ENCODE results near the gene SFXN3. TPM values are rescaled to one million over a fixed set of nuclear protein-coding genes. Genes with fewer than 3 reads are reported as not detected.

SFXN3 gene
- total and polyA plus RNA-seq, 2 of the 13 experiments (the other 11 are each of a cell fraction or from before 2014, with no cell fraction given): 16.8 to 71.5 TPM

DNA sequence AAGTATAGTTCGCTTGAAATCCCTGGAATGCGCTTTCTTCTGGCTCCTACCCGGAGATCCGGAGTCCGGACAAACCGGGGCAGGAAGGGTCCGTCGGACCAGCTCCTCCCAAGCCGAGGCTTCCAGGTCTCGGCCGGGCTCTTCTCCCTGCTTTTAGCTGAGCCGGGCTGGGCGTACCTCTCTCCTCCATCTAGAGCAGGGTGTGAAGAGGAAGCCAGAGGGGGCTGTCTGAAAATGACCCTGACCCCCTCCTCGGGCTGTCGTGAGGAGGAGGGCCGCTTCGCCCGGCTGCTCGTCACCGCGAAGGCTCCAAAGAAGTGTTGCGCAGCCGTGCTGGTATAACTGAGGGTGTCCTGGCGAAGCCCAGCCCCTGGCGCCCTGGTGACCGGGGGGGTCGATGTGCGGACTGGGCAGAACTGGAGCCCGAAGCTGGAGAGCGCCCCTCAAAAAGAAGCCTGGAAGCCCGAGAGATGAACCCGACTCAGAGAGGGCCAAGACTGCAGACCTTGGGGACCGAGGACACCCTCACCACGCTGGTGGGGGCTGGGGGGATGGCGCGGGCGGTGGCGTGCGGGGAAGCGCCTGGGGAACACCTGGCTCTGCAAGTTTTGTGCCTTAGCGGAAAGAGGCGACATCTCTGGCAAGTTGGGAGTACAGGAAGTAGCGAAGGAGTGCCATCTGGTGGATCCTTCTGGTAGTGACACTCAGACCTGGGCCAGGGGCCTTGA is 36.5 kb downstream of the SFXN3 start (continued):
- TF ChIP-seq ZNF766 (CRISPR knock-in tag; IDR thresholded peaks at IDR 0.05; ENCODE audit: borderline replicate concordance) (no peak), CBX5 (CRISPR knock-in tag; IDR thresholded peaks at IDR 0.05; ENCODE audit: borderline replicate concordance) (no peak), CENPT (CRISPR knock-in tag; IDR thresholded peaks at IDR 0.05; ENCODE audit: low read depth) (no peak), ZNF703 (CRISPR knock-in tag; IDR thresholded peaks at IDR 0.05; ENCODE audit: borderline replicate concordance) (no peak), SRSF1 (optimal IDR thresholded peaks at IDR 0.05; ENCODE audit: low read depth, low read length) (peak; percentile 83), SMARCE1 (IDR thresholded peaks at IDR 0.05; ENCODE audit: borderline replicate concordance) (no peak), RFXANK (CRISPR knock-in tag; IDR thresholded peaks at IDR 0.05) (no peak), HDAC2 (CRISPR knock-in tag; IDR thresholded peaks at IDR 0.05) (no peak), NFKBIZ (CRISPR knock-in tag; IDR thresholded peaks at IDR 0.05) (no peak), FOSL2 (CRISPR knock-in tag; IDR thresholded peaks at IDR 0.05) (no peak), EZH2 (conservative IDR thresholded peaks at IDR 0.05; ENCODE audit: low read depth, low read length) (no peak), EEA1 (CRISPR knock-in tag; IDR thresholded peaks at IDR 0.05; ENCODE audit: borderline replicate concordance) (no peak), MTA1 (CRISPR knock-in tag; IDR thresholded peaks at IDR 0.05; ENCODE audit: borderline replicate concordance) (no peak; the same call in 1 of the 2 replicates), ARID2 (CRISPR knock-in tag; IDR thresholded peaks at IDR 0.05; ENCODE audit: borderline replicate concordance) (no peak), HNRNPUL1 (IDR thresholded peaks at IDR 0.05; ENCODE audit: low read depth, low read length) (no peak), ZNF335 (CRISPR knock-in tag; IDR thresholded peaks at IDR 0.05) (no peak), KAT7 (CRISPR knock-in tag; IDR thresholded peaks at IDR 0.05; ENCODE audit: borderline replicate concordance) (no peak), RELA (CRISPR knock-in tag; IDR thresholded peaks at IDR 0.05) (no peak), PAX8 (CRISPR knock-in tag; IDR thresholded peaks at IDR 0.05; ENCODE audit: borderline replicate concordance) (no peak)
- TF ChIP-seq, protein P1, sequence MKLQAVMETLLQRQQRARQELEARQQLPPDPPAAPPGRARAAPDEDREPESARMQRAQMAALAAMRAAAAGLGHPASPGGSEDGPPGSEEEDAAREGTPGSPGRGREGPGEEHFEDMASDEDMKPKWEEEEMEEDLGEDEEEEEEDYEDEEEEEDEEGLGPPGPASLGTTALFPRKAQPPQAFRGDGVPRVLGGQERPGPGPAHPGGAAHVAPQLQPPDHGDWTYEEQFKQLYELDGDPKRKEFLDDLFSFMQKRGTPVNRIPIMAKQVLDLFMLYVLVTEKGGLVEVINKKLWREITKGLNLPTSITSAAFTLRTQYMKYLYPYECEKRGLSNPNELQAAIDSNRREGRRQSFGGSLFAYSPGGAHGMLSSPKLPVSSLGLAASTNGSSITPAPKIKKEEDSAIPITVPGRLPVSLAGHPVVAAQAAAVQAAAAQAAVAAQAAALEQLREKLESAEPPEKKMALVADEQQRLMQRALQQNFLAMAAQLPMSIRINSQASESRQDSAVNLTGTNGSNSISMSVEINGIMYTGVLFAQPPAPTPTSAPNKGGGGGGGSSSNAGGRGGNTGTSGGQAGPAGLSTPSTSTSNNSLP (IDR thresholded peaks at IDR 0.05; ENCODE audit: low read depth, low read length): no peak
- TF ChIP-seq, protein P2, sequence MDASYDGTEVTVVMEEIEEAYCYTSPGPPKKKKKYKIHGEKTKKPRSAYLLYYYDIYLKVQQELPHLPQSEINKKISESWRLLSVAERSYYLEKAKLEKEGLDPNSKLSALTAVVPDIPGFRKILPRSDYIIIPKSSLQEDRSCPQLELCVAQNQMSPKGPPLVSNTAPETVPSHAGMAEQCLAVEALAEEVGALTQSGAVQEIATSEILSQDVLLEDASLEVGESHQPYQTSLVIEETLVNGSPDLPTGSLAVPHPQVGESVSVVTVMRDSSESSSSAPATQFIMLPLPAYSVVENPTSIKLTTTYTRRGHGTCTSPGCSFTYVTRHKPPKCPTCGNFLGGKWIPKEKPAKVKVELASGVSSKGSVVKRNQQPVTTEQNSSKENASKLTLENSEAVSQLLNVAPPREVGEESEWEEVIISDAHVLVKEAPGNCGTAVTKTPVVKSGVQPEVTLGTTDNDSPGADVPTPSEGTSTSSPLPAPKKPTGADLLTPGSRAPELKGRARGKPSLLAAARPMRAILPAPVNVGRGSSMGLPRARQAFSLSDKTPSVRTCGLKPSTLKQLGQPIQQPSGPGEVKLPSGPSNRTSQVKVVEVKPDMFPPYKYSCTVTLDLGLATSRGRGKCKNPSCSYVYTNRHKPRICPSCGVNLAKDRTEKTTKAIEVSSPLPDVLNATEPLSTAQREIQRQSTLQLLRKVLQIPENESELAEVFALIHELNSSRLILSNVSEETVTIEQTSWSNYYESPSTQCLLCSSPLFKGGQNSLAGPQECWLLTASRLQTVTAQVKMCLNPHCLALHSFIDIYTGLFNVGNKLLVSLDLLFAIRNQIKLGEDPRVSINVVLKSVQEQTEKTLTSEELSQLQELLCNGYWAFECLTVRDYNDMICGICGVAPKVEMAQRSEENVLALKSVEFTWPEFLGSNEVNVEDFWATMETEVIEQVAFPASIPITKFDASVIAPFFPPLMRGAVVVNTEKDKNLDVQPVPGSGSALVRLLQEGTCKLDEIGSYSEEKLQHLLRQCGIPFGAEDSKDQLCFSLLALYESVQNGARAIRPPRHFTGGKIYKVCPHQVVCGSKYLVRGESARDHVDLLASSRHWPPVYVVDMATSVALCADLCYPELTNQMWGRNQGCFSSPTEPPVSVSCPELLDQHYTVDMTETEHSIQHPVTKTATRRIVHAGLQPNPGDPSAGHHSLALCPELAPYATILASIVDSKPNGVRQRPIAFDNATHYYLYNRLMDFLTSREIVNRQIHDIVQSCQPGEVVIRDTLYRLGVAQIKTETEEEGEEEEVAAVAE (CRISPR knock-in tag; IDR thresholded peaks at IDR 0.05; ENCODE audit: borderline replicate concordance): no peak
- TF ChIP-seq, protein P3, sequence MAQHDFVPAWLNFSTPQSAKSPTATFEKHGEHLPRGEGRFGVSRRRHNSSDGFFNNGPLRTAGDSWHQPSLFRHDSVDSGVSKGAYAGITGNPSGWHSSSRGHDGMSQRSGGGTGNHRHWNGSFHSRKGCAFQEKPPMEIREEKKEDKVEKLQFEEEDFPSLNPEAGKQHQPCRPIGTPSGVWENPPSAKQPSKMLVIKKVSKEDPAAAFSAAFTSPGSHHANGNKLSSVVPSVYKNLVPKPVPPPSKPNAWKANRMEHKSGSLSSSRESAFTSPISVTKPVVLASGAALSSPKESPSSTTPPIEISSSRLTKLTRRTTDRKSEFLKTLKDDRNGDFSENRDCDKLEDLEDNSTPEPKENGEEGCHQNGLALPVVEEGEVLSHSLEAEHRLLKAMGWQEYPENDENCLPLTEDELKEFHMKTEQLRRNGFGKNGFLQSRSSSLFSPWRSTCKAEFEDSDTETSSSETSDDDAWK (CRISPR knock-in tag; IDR thresholded peaks at IDR 0.05): no peak
- TF ChIP-seq, protein P4, sequence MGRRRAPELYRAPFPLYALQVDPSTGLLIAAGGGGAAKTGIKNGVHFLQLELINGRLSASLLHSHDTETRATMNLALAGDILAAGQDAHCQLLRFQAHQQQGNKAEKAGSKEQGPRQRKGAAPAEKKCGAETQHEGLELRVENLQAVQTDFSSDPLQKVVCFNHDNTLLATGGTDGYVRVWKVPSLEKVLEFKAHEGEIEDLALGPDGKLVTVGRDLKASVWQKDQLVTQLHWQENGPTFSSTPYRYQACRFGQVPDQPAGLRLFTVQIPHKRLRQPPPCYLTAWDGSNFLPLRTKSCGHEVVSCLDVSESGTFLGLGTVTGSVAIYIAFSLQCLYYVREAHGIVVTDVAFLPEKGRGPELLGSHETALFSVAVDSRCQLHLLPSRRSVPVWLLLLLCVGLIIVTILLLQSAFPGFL (CRISPR knock-in tag; IDR thresholded peaks at IDR 0.05): no peak
